ENCODE measurements around the gene FRMD4A.
"Not testable (repeated sequence)": the region's sequence is repeated elsewhere in the genome, so short reads cannot be mapped to it uniquely, and the experiment has no call there.

Gene FRMD4A

DNA sequence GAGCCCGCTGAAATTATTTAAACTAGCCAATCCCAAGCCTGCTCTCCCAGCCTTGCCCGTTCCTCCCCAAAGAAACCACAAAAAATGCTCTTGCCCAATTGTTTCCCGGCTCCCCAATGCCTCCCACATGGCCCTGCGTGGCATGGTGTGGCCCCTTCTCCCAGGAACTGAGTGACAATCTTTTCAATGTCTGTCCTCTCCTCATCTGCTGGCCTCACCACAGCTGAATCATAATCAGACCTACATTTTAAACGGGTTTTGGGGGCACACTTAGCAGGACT lies 542.5 kb downstream of the FRMD4A start:
- no peak for DNase-seq (ENCODE audit: low read depth)

DNA sequence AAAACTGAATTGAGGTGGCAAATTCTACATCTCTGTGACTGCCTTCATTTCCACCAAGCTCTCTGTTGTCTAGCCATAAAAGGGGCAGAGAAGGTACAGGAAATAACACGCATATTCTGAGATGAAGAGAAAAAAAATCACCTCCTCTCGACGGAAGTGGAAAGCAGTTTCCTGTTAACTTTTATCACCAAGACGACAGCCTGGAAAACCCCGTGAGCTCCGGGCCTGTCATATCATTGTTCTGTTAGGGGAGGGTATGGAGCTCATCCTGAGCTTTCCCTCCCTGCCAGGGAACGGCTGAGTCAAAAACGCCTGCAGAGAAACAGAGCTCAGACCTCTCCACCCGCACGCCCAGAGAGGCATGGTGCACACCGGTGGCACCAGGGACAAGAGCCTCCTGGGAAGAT lies 543.7 kb downstream of the FRMD4A start:
- DNase-seq (ENCODE audit: low read depth), result no peak

DNA sequence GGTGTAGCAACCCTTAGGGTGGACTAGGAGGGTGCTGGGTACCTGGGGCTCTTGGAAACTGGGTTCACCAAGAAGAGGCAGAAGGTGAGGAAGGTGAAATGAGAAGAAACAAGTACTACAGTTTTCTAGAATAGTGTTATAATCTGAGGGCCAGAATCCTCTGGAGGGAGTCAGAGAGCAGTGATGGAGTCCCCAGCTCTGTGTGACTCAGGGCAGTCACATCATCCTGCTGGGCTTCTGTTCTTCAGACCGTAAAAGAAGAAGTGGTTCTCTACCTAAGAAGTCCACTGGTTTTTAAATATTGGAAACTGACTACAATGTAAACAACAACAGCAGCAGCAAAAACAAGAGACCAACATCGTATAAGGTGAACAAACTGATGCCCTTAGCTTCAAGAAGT lies 546.7 kb downstream of the FRMD4A start:
- no peak for DNase-seq (ENCODE audit: low read depth)

DNA sequence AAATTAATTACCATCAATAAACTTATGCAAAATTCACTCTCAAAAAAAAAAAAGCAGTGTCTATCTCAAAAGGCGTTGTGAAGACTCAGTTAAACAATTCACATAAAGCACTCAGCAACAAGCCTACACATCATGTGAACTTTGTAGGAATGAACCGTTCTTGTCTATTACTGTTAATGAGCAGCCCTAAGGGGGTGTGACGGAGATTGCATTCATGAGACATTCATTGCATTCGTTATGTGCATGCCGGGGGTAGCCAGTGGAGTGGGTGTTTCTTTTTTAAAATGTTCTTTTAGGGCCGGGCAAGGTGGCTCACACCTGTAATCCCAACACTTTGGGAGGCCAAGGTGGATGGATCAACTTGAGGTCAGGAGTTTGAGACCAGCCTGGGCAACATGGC lies 551.0 kb downstream of the FRMD4A start:
- DNase-seq (ENCODE audit: low read depth), result no peak

DNA sequence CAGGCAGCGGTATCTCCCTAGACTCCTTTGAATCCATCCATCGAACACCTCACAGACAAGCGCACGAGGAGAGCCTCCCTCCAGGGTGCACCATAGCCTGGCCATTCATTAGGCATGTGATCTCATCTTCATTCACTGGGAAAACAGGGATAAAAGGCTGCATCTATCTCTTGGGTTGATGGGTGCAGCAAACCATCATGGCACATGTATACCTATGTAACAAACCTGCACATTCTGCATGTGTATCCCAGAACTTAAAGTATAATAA lies 552.1 kb downstream of the FRMD4A start:
- not testable (repeated sequence) for DNase-seq (ENCODE audit: low read depth)

DNA sequence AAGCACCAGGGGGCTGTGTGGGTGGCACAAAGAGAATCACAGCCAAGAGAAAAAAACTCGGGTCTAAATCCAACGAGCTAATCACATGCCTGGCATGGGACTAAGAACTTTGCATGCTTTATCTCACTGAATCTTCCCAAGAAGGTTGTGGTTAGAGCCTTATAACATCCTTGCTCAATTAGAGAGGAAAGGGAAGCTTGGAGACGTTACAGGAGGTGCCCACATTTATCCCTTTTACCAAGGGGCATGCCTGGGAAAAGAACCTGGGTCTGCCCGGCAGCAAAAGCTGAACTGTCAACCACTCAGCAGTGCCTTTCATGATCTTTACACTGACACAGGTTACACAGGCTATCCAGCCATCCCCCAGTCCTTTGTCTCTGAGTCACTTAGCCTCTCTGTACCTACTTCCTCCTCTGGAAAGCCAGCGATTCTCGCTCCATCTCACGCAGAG lies 553.8 kb downstream of the FRMD4A start:
- no peak for DNase-seq (ENCODE audit: low read depth)

DNA sequence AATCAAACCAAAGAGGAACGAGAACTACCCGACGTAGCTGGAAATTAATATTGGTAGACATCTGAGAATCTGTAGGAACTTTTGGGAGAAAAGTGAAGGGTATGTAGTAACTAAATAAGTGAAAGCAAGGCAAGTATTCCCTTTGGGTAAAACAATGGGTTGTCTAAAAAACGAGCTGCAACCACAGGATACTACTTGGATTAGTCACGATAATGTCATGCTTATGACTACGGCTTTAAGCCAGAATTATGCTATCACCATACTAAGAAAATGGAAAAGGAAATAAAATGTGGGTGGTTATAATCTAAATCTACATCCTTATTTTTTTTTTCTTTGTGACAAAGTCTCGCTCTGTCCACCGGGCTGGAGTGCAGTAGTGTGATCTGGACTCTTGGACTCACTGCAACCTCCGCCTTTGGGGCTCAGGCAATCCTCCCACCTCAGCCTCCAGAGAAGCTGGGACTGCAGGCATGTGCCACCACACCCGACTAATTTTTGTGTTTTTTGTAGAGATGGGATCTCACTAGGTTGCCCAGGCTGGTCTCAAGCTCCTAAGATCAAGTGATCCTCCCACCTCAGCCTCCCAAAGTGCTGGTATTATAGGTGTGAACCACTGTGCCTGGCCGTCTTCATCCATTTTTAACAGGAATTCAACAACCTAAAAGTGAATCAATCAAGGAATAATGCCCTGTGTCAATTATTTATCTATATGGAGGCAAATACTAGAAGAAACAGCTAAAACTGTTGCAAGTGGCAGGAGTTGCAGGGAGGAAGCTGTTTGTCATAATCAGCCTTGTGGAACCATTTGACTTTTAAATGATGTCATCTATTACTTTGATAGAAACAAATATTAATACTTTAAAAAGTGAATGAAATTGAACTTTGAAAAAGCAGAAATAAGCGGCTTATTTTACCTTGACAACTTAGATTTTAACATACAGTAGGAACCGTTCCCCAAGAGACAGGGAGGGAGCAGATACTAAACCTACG lies 554.6 kb downstream of the FRMD4A start:
- DNase-seq (ENCODE audit: low read depth), result no peak

DNA sequence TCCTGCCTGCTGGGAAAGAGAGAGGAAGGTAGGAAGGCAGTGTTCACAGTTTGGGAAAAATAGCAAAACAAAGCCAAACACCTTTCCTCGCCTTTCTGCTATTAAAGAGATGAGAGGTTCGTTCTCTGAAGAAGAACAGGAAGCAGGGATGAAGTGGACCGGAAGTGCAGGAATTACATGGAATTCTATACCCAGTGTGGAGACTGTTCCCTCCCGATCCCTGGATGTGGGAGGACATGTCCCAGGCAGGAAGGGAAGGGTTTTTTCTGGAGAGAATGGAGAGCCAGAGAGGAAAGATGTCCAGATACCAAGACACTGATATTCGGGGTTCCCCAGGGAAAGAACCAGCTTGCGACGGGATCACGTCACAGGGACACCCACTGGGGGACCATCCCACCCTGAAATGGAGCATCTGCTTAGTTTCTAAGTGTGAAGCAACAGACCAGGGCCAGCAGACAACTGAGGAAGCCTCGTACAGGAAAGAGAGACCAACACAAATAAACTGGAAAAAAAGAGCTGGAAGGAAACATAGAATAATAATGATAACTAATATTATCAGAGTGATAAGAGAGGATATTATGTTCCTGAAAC lies 556.3 kb downstream of the FRMD4A start:
- DNase-seq (ENCODE audit: low read depth), result no peak

DNA sequence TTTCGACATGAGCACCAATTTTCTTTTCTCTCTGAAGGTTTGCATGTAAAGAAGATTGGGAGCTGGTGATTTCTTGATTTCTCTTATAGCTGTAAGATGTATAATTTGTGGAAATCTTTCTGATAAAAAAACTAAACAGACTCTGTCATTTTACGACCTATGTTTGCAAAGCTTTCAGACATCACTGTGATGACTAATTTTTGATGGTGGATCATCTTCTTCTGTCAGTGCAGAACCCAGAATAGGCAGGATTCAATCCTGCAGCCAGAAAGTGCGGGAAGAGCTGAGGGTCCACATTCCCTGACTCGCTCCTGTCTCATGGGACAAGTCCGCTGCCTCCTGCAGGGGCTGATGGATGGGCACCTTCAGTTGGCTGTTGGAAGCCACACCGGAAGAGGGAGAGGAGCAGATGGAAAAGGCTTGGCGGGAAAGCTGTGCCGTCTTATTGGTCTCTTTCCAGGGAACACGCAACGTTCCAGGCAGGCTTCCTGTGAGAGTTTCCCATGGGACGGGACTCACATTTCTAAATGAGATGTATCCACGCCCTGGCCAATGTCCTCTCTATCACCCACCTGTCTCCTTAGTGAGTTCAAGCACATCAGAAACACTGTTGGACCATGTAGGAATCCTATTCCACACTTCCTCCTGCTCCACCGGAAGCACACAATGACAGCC lies 557.1 kb downstream of the FRMD4A start:
- no peak for DNase-seq (ENCODE audit: low read depth)

DNA sequence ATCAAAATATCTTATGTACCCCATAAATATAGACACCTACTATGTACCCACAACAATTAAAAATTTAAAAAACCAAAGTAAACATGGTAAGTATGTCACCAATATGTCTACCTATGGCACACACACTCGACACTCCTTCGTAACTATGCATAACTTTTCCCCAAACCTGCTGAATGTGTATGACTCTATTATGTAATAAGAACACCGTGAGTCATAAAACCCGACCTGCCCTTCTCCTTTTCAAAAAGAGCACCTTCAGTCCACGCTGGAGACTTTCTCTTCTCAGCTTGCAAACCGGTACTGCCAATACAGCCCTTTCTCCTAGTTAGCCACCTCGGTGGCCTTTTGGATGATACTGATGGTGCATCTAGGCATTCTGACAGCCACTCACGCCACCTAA lies 557.7 kb downstream of the FRMD4A start:
- no peak for DNase-seq (ENCODE audit: low read depth)

DNA sequence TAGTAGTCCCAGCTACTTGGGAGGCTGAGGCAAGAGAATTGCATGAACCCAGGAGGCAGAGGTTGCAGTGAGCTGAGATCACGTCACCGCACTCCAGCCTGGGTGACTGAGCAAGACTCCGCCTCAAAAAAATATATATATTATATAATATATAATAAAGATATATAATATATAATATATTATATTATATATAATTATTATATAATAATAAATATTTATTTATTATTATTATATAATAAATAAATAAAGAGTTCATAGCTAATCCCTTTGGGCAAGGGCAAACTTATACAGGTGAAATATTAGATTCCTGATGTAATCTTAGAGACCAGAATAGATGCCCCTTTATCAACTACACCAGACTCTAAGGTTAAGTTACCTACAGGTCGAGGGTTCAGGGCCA lies 558.7 kb downstream of the FRMD4A start:
- no peak for DNase-seq (ENCODE audit: low read depth)

DNA sequence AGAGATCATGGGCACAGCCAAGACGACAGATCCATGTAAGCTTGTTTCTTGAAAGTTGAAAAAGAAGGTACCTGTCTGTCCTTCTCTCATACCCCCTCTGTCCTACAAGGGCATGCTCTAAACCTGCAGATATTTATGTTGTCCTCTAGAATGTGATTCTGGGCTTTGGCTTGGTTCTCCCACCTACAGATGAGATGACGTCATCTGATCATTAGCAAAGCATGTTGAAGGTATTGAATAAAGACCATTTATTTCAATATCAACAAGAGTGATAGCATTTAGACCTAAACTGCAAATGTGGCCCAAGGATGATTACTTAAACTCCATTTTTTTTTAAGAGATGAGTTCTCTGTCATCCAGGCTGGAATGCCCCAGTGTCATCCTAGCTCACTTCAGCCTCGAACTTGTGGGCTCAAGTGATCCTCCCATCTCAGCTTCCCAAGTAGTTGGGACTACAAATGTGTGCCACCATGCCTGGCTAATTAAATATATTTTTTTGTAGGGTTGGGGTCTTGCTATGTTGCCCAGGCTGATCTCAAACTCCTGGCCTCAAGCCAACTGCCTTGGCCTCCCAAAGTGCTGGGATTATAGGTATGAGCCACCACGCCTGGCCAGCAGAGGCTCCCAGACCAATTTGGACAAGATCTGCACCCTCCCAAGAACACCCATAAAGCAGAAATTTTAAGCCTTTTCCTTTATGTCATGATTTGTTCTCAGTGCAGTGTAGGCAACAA lies 559.8 kb downstream of the FRMD4A start:
- no peak for DNase-seq (ENCODE audit: low read depth)

DNA sequence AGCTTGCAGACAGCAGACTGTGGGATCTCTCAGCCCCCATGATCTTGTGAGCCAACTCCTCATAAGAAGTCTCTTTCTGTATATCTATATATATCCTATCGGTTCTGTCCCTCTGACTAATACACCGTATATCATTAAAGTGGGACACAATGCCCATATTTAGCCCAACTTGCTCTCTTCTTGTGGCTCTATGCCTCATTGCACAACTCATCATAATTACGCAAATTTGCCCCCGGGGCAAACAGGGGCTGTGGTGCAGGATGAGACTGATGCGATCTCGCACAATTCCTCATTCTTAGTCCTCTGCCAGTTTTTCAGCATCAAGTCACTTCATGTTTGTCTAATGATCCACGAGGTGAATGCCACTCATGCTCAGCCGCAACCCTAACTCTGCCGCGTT lies 560.8 kb downstream of the FRMD4A start:
- no peak for DNase-seq (ENCODE audit: low read depth)

DNA sequence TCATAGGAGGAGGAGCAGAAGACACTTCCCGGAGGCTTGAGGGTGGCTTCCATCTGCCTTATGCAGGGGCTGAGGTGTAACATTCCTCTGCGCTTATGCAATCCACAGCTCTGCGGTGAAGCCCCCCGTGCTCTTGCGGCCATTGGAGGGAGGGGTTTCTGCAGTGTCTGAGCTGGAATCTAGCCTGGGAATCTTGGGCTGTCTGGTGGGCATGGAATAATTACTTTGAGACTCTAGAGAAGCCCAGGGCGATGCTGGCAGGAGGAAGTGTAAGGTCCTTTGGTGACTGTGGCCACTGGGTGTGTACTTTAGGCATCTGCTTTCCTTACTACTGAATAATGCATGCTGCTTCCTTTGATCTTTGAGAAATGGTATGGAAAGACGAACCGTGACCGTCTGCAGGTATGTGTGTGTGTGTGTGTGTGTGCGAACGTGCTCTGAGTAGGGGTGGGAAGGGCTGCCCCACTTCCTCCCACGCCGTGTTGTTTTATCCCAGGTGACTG lies 563.0 kb downstream of the FRMD4A start:
- no peak for DNase-seq (ENCODE audit: low read depth)

DNA sequence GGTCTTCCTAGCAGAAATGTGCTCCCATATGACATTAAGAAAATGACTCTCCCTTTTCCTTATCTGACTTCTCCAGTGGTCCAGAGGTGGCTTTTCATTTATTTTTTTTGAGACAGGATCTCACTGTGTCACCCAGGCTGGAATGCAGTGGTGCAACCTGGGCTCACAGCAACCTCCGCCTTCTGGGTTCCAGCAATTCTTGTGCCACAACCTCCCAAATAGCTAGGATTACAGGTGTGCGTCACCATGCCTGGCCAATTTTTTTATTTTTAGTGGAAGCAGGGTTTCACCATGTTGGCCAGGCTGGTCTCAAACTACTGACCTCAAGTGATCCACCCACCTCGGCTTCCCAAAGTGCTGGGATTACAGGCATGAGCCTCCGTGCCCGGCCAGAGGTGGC lies 563.6 kb downstream of the FRMD4A start:
- DNase-seq (ENCODE audit: low read depth), result not testable (repeated sequence)

DNA sequence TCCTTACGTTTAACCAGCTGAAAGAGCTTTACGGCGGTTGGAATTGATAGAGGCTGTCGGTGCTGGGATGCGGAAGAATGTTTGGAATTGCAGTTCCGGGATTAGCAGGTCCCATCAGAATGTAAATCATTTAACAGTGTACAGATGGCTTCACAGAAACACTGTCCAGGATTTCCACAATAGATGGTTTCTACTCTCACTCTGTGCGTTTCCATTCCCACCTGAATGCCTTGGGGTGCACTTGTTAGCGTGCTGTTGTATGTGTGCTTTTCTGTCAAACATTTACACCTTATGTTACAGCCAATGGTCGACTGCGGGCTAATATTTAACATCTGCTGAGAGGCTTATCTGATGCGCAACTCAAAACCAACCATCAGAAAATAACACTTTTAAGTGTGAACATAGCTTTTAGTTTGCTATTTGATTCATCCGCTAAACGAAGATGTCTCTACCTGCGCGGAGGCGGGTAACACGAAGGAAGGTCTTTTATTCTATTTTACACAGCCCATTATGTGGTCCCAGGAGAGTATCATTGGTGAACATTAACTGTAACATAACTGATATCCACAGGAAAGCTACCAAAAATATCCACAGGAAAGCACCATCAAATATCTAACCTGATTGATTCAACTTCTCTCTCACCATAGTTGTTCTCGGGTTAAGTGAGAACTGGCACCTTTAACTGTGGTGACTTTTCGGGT lies 564.9 kb downstream of the FRMD4A start:
- DNase-seq (ENCODE audit: low read depth), result no peak

DNA sequence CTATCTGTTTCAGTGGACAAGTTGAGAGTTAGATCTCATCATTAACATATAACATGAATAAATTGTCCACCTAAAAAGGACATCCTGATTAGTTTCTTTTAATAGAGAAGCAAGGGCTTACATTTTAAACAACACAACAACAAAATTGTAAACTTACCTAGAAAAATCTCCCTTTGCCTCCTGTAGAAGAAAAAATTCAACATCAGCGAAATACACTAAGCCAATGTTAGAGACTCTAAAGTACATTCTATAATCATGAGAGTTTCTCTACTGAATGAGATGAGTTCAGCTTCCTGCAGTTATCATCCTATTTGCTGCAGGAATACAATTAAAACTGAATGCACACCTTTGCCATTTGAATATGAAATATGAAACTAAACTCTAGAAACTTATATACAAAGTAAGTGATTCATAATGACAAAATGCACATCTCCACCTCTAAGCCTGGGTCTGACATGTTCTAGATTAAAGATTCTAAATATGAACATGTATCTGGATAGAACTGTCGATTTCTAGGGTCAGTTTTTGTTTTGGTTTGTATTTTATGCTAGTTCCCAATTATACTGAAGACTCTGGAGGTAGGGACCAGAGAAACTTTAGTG lies 569.1 kb downstream of the FRMD4A start:
- no peak for DNase-seq (ENCODE audit: low read depth)

DNA sequence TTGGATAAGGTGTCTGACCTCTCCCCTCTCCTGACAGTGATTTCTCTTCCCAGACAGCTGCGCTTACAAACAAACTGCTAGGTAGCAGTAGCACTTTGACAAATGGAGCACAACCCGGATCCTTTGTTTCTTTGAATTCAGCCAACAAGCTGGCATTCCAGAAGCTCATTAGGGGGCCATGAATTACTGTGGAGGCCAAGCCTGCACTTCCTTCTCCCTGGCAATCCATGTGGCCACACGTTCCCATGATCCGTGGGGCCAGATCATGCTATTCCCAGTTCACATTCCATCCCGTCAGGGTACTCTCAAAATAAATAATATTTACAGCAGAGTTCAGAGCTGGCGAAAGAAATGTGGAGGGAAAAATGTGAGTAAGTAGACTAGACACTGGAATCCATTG lies 571.6 kb downstream of the FRMD4A start:
- no peak for DNase-seq (ENCODE audit: low read depth)

DNA sequence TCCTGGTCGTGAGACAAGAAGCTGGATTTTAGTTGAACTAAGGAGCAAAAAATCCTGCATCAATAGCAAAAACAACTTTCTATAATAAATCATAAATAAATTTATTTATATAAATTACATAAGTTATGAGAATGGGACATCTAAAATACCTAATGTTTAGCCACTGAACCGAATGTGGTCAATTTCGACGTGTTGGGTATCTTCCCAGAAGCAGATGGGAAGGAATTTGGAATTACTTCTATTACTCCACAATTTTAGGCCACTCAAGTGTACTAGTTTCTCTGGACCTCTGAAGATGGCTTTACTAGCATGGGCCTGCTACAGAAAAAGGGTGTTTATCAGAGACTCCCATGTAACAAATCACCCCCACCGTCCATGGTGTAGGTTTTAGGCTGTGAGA lies 572.0 kb downstream of the FRMD4A start:
- DNase-seq (ENCODE audit: low read depth), result no peak

DNA sequence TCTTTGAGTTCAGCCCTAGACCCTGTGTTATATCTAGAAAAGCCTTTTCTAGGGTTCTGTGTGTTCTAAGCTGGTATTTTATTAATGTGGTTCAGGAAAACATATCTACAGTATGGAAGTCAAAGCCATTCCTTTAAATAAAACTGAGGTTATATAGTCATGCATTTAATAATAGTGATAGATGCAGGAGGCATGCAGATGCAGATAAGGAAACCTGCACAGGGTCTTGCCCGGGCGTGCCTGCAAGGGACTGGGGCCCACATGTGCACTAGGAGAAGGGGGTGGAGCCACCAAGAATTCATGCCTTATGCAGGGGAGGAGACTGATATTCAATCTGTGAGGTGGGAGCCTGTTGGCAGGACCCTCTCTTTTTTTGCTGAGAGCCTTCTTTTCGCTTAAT lies 572.4 kb downstream of the FRMD4A start:
- no peak for DNase-seq (ENCODE audit: low read depth)

DNA sequence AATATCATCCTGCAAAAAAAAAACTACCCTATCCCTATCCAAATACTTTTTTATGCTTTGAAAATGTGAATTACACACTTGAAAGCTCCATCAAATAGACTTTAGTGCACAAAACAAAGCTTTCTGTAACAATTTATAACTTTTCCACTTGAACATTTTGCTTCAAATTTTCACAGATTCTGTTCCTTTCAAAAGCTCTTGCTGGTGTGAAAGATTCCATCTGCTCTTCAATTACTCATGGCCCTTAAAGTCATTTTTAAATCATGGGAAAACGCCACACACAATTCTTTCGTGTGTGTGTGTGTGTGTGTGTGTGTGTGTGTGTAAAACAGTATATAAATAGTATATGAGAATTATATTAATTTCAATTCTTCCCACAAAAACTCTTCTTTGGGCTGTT lies 576.4 kb downstream of the FRMD4A start:
- no peak for DNase-seq (ENCODE audit: low read depth)

All from CMK (cell line).